Neuron (in vitro differentiated cells): Measurements from ENCODE around the gene NFX1.
A peak's percentile ranks its signal among the peaks of the same experiment; 100 is the strongest.

Experiments used
- H2AFZ ChIP-seq: one replicate; pipeline ENCODE4 v1.6.1; 2013; ENCODE audit warnings: low read depth, mild to moderate bottlenecking, inconsistent platforms, low read length, moderate library complexity
- H3K27me3 ChIP-seq: one replicate; pipeline ENCODE4 v1.6.1; 2013; ENCODE audit warnings: low read length; ENCODE audit not compliant: insufficient read depth
- H3K36me3 ChIP-seq: one replicate; pipeline ENCODE4 v1.6.1; 2013; ENCODE audit warnings: low read length; ENCODE audit not compliant: insufficient read depth
- H3K4me1 ChIP-seq: one replicate; pipeline ENCODE4 v1.6.1; 2013; ENCODE audit warnings: low read length; ENCODE audit not compliant: insufficient read depth
- H3K4me3 ChIP-seq: 2 replicates; pipeline ENCODE4 v1.5.1; 2013; ENCODE audit warnings: mild to moderate bottlenecking, low read length, moderate library complexity
- H3K9me3 ChIP-seq: one replicate; pipeline ENCODE4 v1.6.1; 2013; ENCODE audit warnings: low read length

Gene NFX1

GRCh38 chr9:33290247-33291030 is at the start of gene NFX1:
TSS of gene NFX1 (plus strand) at chr9:33290516. CDS start at chr9:33290573, 57 bp downstream.
- Histone ChIP-seq H3K4me3 (peak within 1 kb of the TSS; percentile 82), H3K27me3 (no peaks in the 10 kb centered on the region), H3K9me3 (no peaks in the 10 kb centered on the region), H2AFZ (peak within 1 kb of the TSS; percentile 78), H3K36me3 (peaks cover 23% of the 10 kb centered on the region), H3K4me1 (peaks cover 15% of the 10 kb centered on the region)

- no peaks in the 10 kb centered on the region for H3K4me1 ChIP-seq
- no peaks in the 10 kb centered on the region for H3K36me3 ChIP-seq
- H3K4me3 ChIP-seq: no peak overlapping the region
- H3K9me3 ChIP-seq: no peaks in the 10 kb centered on the region
- H3K27me3 ChIP-seq: peaks cover under 1% of the 10 kb centered on the region
- H2AFZ ChIP-seq: no peak overlapping the region
These were observed 49.0 kb upstream of the NFX1 start for GRCh38 chr9:33241298-33241697.

- Histone ChIP-seq H3K9me3 (no peaks in the 10 kb centered on the region), H2AFZ (no peak overlapping the region), H3K27me3 (no peaks in the 10 kb centered on the region), H3K4me3 (no peak overlapping the region), H3K36me3 (no peaks in the 10 kb centered on the region), H3K4me1 (no peaks in the 10 kb centered on the region)
These were observed 47.6 kb upstream of the NFX1 start for GRCh38 chr9:33242609-33243134.

GRCh38 chr9:33244137-33244784 is 46.1 kb upstream of the NFX1 start:
- no peaks in the 10 kb centered on the region for H3K27me3 ChIP-seq
- H3K9me3 ChIP-seq: no peaks in the 10 kb centered on the region
- H2AFZ ChIP-seq: no peak overlapping the region
- no peak overlapping the region for H3K4me3 ChIP-seq
- no peaks in the 10 kb centered on the region for H3K4me1 ChIP-seq
- peaks cover 5% of the 10 kb centered on the region for H3K36me3 ChIP-seq

- no peaks in the 10 kb centered on the region for H3K9me3 ChIP-seq
- H3K4me3 ChIP-seq: no peak overlapping the region
- H3K27me3 ChIP-seq: no peaks in the 10 kb centered on the region
- H3K4me1 ChIP-seq: no peaks in the 10 kb centered on the region
- no peak overlapping the region for H2AFZ ChIP-seq
- H3K36me3 ChIP-seq: peaks cover 9% of the 10 kb centered on the region
These were observed 45.0 kb upstream of the NFX1 start for GRCh38 chr9:33245341-33245740.

- Histone ChIP-seq H3K4me1 (no peaks in the 10 kb centered on the region), H3K36me3 (peaks cover 9% of the 10 kb centered on the region), H2AFZ (no peak overlapping the region), H3K4me3 (no peak overlapping the region), H3K27me3 (no peaks in the 10 kb centered on the region), H3K9me3 (no peaks in the 10 kb centered on the region)
These were observed 44.0 kb upstream of the NFX1 start for GRCh38 chr9:33246269-33246860.

- Histone ChIP-seq H3K36me3 (peaks cover 20% of the 10 kb centered on the region), H3K4me3 (no peak overlapping the region), H3K27me3 (no peaks in the 10 kb centered on the region), H2AFZ (no peak overlapping the region), H3K4me1 (no peaks in the 10 kb centered on the region), H3K9me3 (no peaks in the 10 kb centered on the region)
These were observed 41.7 kb upstream of the NFX1 start for GRCh38 chr9:33248606-33249005.

- Histone ChIP-seq H3K9me3 (no peaks in the 10 kb centered on the region), H3K36me3 (peaks cover 21% of the 10 kb centered on the region), H3K4me1 (no peaks in the 10 kb centered on the region), H3K4me3 (no peak overlapping the region), H2AFZ (no peak overlapping the region), H3K27me3 (no peaks in the 10 kb centered on the region)
These were observed 41.1 kb upstream of the NFX1 start for GRCh38 chr9:33249087-33249658.

- Histone ChIP-seq H2AFZ (no peak overlapping the region), H3K36me3 (peaks cover 29% of the 10 kb centered on the region), H3K9me3 (no peaks in the 10 kb centered on the region), H3K27me3 (no peaks in the 10 kb centered on the region), H3K4me1 (no peaks in the 10 kb centered on the region), H3K4me3 (no peak overlapping the region)
These were observed 40.3 kb upstream of the NFX1 start for GRCh38 chr9:33249983-33250382.

- no peaks in the 10 kb centered on the region for H3K27me3 ChIP-seq
- H3K4me1 ChIP-seq: no peaks in the 10 kb centered on the region
- H3K9me3 ChIP-seq: no peaks in the 10 kb centered on the region
- no peak overlapping the region for H3K4me3 ChIP-seq
- H3K36me3 ChIP-seq: peaks cover 34% of the 10 kb centered on the region
- no peak overlapping the region for H2AFZ ChIP-seq
These were observed 39.8 kb upstream of the NFX1 start for GRCh38 chr9:33250458-33250995.

- Histone ChIP-seq H3K9me3 (no peaks in the 10 kb centered on the region), H3K36me3 (peaks cover 56% of the 10 kb centered on the region), H3K4me1 (no peaks in the 10 kb centered on the region), H2AFZ (no peak overlapping the region), H3K4me3 (no peak overlapping the region), H3K27me3 (no peaks in the 10 kb centered on the region)
These were observed 36.1 kb upstream of the NFX1 start for GRCh38 chr9:33254211-33254610.

GRCh38 chr9:33255014-33255413 is 35.3 kb upstream of the NFX1 start:
- Histone ChIP-seq H3K4me3 (no peak overlapping the region), H3K36me3 (peaks cover 60% of the 10 kb centered on the region), H3K27me3 (no peaks in the 10 kb centered on the region), H3K9me3 (no peaks in the 10 kb centered on the region), H3K4me1 (no peaks in the 10 kb centered on the region), H2AFZ (no peak overlapping the region)

GRCh38 chr9:33255471-33255870 is 34.8 kb upstream of the NFX1 start:
- Histone ChIP-seq H3K4me3 (no peak overlapping the region), H3K4me1 (no peaks in the 10 kb centered on the region), H3K9me3 (no peaks in the 10 kb centered on the region), H2AFZ (no peak overlapping the region), H3K36me3 (peaks cover 64% of the 10 kb centered on the region), H3K27me3 (no peaks in the 10 kb centered on the region)
